Suppressor macrophage (primary cell): Measurements from ENCODE around the gene F11R.
"Not testable (repeated sequence)": the region's sequence is repeated elsewhere in the genome, so short reads cannot be mapped to it uniquely, and the experiment has no call there.

Experiments used
- DNase-seq, 4 experiments: peaks; one replicate each; pipeline ENCODE4 v3.0.0-alpha.2; 2020 to 2022

F11R gene

GRCh38 chr1:161012420-161012819 lies 8.5 kb downstream of the F11R start:
- no peak for DNase-seq

- no peak for DNase-seq
Measured at GRCh38 chr1:161009602-161010211, 11.2 kb downstream of the F11R start.

GRCh38 chr1:161008869-161009510 lies 12.0 kb downstream of the F11R start:
- DNase-seq, result peak in 1 of 4 experiments; percentile 32

GRCh38 chr1:161007369-161007768 lies 13.6 kb downstream of the F11R start:
- DNase-seq, result no peak

- no peak for DNase-seq
Measured at GRCh38 chr1:161006563-161006962, 14.4 kb downstream of the F11R start.

- DNase-seq, result no peak
Measured at GRCh38 chr1:161001525-161001924, 19.4 kb downstream of the F11R start.

GRCh38 chr1:161000736-161001480 lies 20.0 kb downstream of the F11R start:
- no peak for DNase-seq

GRCh38 chr1:160999376-160999775 lies 21.6 kb downstream of the F11R start:
- no peak for DNase-seq

GRCh38 chr1:160997323-160998038 lies 23.5 kb downstream of the F11R start:
- DNase-seq, result peak; percentile 67 to 82 (median 76)

GRCh38 chr1:160996178-160996577 lies 24.8 kb downstream of the F11R start:
- DNase-seq, result peak; percentile 28 to 75 (median 47)

GRCh38 chr1:160993544-160994193 lies 27.3 kb downstream of the F11R start:
- DNase-seq, result peak; percentile 36 to 72 (median 52)

- not testable (repeated sequence) for DNase-seq
Measured at GRCh38 chr1:160992036-160992435, 28.9 kb downstream of the F11R start.

- DNase-seq, result no peak
Measured at GRCh38 chr1:160987359-160988050, 33.4 kb downstream of the F11R start.

- no peak for DNase-seq
Measured at GRCh38 chr1:160985723-160986122, 35.2 kb downstream of the F11R start.

- peak; percentile 54 to 76 (median 64) for DNase-seq
Measured at GRCh38 chr1:160981584-160982411, 39.2 kb downstream of the F11R start.

- peak in 3 of 4 experiments; percentile 22 to 42 (median 25) for DNase-seq
Measured at GRCh38 chr1:160979286-160979685, 41.7 kb downstream of the F11R start.

- DNase-seq, result no peak
Measured at GRCh38 chr1:160978510-160978927, 42.4 kb downstream of the F11R start.

GRCh38 chr1:160975026-160975425 lies 45.9 kb downstream of the F11R start:
- DNase-seq, result no peak

- no peak for DNase-seq
Measured at GRCh38 chr1:160973491-160973890, 47.5 kb downstream of the F11R start.

GRCh38 chr1:160972939-160973338 lies 48.0 kb downstream of the F11R start:
- no peak for DNase-seq

- DNase-seq, result no peak
Measured at GRCh38 chr1:160971618-160972056, 49.3 kb downstream of the F11R start.
